Coronary artery (tissue), 2 donors: ENCODE data around the gene TNFAIP8.

Source experiments
- DNase-seq: peaks from one replicate; pipeline ENCODE4 v3.0.0-alpha.2; 2017; ENCODE audit warnings: low spot score
- H3K27ac ChIP-seq, 2 donors: fragments of 200-600 bp; sonication (generic); one replicate each; pipeline ENCODE4 v1.5.1; 2016 to 2019
- H3K4me3 ChIP-seq: fragments of 200-600 bp; sonication (generic); 2 replicates; pipeline ENCODE4 v1.5.1; 2016; ENCODE audit warnings: mild to moderate bottlenecking, moderate library complexity
- TF ChIP-seq, protein P1 (sequence below): fragments of 200-600 bp; sonication (generic); IDR thresholded peaks from one replicate; pipeline ENCODE4 v1.5.1; 2019; ENCODE audit warnings: antibody characterized with exemption

Gene TNFAIP8

DNA sequence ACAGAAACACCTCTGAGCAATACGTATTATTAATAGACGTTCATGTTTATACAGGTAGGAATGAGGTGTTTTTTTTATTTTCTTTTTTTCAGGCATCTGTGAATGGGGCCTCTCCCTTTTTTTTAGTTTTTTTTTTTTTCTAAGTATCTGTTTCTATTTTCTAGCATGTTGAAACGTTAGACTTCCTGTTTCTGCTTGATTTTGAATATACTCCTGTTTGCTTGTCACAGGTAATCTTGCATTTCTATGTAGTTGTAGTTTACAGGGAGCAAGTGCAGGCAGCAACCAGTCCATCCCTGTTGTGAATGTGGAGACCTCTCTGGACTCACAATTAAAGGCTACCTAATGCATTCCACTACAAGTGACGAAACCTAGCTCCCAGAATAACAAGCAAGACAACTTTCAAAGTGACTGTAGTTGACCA, 22.8 kb upstream of the TNFAIP8 start:
- H3K4me3 ChIP-seq = no peak overlapping the region
- TF ChIP-seq, protein P1, sequence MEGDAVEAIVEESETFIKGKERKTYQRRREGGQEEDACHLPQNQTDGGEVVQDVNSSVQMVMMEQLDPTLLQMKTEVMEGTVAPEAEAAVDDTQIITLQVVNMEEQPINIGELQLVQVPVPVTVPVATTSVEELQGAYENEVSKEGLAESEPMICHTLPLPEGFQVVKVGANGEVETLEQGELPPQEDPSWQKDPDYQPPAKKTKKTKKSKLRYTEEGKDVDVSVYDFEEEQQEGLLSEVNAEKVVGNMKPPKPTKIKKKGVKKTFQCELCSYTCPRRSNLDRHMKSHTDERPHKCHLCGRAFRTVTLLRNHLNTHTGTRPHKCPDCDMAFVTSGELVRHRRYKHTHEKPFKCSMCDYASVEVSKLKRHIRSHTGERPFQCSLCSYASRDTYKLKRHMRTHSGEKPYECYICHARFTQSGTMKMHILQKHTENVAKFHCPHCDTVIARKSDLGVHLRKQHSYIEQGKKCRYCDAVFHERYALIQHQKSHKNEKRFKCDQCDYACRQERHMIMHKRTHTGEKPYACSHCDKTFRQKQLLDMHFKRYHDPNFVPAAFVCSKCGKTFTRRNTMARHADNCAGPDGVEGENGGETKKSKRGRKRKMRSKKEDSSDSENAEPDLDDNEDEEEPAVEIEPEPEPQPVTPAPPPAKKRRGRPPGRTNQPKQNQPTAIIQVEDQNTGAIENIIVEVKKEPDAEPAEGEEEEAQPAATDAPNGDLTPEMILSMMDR = no peak
- no peak overlapping the region for H3K27ac ChIP-seq
- no peak for DNase-seq

DNA sequence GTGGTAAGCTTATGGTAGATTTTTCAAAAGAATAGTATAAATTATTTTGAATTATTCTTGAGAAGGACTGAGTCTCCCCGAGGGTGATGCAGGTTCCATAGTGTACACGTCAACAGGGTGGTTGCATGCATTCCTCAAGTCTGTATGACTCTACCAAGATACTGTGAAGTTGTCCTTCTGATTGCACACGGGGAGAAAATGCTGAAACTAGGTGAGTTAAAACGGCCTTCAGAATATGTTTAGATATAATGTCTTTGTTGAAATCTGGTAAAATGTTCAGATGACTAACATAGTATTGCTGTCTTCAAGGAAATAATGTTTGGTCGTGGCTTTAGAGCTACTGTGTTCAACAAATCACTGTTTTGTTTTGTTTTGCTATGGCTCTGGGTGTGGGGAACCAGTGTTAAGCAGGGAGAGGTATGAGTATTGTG, 22.4 kb upstream of the TNFAIP8 start:
- DNase-seq = no peak
- Histone ChIP-seq H3K4me3 (no peak overlapping the region), H3K27ac (no peak overlapping the region)
- TF ChIP-seq, protein P1 = no peak

GRCh38 chr5:119335261-119335677, 20.6 kb upstream of the TNFAIP8 start:
- DNase-seq = no peak
- TF ChIP-seq, protein P1 = peak; percentile 10
- Histone ChIP-seq H3K4me3 (peak overlapping the region; percentile 62), H3K27ac (peak overlapping the region; percentile 11 to 80)

GRCh38 chr5:119336262-119336661, 19.6 kb upstream of the TNFAIP8 start:
- Histone ChIP-seq H3K27ac (no peak overlapping the region), H3K4me3 (no peak overlapping the region)
- TF ChIP-seq, protein P1 = no peak
- no peak for DNase-seq

- H3K4me3 ChIP-seq = no peak overlapping the region
- no peak for DNase-seq
- TF ChIP-seq, protein P1 = no peak
- H3K27ac ChIP-seq = no peak overlapping the region
Measured at GRCh38 chr5:119336845-119337580, 18.8 kb upstream of the TNFAIP8 start.

- TF ChIP-seq, protein P1 = no peak
- no peak overlapping the region for H3K27ac ChIP-seq
- DNase-seq = no peak
Measured at GRCh38 chr5:119338326-119338946, 17.4 kb upstream of the TNFAIP8 start.

GRCh38 chr5:119339344-119339743, 16.5 kb upstream of the TNFAIP8 start:
- TF ChIP-seq, protein P1 = no peak
- H3K27ac ChIP-seq = no peak overlapping the region
- DNase-seq = no peak
- no peak overlapping the region for H3K4me3 ChIP-seq

More at GRCh38 chr5:119338326-119338946, 17.4 kb upstream of the TNFAIP8 start:
- no peak overlapping the region for H3K4me3 ChIP-seq
